SK-N-MC (cell line): ENCODE data around the gene POU2F3.

Experiments used
- DNase-seq: peaks from one replicate; pipeline ENCODE4 v3.0.0-alpha.2; 2011; ENCODE audit warnings: low read depth, low spot score
- H3K27ac ChIP-seq: fragments of 200-600 bp; sonication (generic); 2 replicates; pipeline ENCODE4 v1.5.1; 2016; ENCODE audit warnings: mixed run types
- H3K36me3 ChIP-seq: fragments of 200-600 bp; sonication (generic); 2 replicates; pipeline ENCODE4 v1.6.1; 2017; ENCODE audit warnings: antibody characterized with exemption, low read length, mixed read lengths; ENCODE audit not compliant: insufficient read depth
- H3K4me3 ChIP-seq: fragments of 200-600 bp; sonication (generic); 2 replicates; pipeline ENCODE4 v1.5.1; 2016
- H3K9ac ChIP-seq: fragments of 200-600 bp; sonication (generic); 2 replicates; pipeline ENCODE4 v1.8.0; 2017; ENCODE audit warnings: mixed run types, mixed read lengths; ENCODE audit not compliant: insufficient read length
- H3K9me3 ChIP-seq: fragments of 200-600 bp; sonication (generic); 2 replicates; pipeline ENCODE4 v1.6.1; 2017; ENCODE audit warnings: low read depth, mild to moderate bottlenecking, antibody characterized with exemption, low read length, moderate library complexity, mixed read lengths
- EZH2 ChIP-seq: fragments of 200-600 bp; sonication (generic); IDR thresholded peaks from one replicate; pipeline ENCODE4 v1.6.1; 2017; ENCODE audit warnings: antibody characterized with exemption
- FOXP2 ChIP-seq: optimal IDR thresholded peaks from 2 replicates; pipeline ENCODE3; 2011; ENCODE audit warnings: mild to moderate bottlenecking, moderate library complexity; ENCODE audit not compliant: insufficient read depth; ENCODE audit errors: extremely low read length, control extremely low read depth
- POLR2AphosphoS5 ChIP-seq: IDR thresholded peaks from 2 replicates; pipeline ENCODE4 v1.6.1; 2012; ENCODE audit warnings: mild to moderate bottlenecking, low read depth, low read length, borderline replicate concordance

POU2F3 gene

DNA sequence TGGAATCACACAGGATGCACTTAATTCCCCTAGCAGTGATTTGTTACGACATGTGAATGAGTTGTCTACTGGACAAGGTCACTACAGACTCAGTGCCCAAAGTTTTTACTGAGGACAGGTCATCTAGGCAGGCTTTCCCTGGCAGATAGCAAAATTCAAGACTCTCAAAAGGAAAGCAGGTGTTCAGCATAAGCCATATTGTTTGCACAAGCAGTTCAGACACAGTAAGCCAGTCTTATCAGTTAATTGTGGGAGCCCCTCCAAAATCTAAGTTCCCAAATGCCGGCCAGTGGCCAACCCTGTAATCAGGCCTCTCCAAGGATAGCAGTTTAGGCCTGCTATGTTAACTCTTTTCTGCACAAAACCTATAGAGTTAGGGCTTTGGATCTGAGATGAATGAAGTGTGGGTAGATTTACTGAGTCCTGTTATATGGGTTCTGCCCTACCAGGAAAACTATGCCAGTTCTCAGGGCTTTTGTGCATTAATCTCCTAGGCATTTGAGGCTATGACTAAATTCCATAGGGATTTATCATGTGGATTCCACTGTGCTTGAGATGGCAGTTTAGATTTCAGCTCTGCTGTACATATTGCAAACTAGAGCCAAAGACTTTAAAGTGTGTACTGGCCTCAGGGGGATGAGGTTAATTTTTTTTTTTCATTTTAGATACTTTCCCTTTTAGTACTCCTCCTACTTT is 91.5 kb downstream of the POU2F3 start:
- 0 out of 2 replicates have a peak overlapping the region, but pooled peaks have one; percentile 38 for H3K27ac ChIP-seq
- TF ChIP-seq EZH2 (no peak), FOXP2 (no peak), POLR2AphosphoS5 (no peak)
- H3K36me3 ChIP-seq = peaks cover 11% of the 10 kb centered on the region
- H3K4me3 ChIP-seq = no peak overlapping the region
- no peaks in the 10 kb centered on the region for H3K9me3 ChIP-seq
- DNase-seq = no peak
- H3K9ac ChIP-seq = peak overlapping the region; percentile 5

DNA sequence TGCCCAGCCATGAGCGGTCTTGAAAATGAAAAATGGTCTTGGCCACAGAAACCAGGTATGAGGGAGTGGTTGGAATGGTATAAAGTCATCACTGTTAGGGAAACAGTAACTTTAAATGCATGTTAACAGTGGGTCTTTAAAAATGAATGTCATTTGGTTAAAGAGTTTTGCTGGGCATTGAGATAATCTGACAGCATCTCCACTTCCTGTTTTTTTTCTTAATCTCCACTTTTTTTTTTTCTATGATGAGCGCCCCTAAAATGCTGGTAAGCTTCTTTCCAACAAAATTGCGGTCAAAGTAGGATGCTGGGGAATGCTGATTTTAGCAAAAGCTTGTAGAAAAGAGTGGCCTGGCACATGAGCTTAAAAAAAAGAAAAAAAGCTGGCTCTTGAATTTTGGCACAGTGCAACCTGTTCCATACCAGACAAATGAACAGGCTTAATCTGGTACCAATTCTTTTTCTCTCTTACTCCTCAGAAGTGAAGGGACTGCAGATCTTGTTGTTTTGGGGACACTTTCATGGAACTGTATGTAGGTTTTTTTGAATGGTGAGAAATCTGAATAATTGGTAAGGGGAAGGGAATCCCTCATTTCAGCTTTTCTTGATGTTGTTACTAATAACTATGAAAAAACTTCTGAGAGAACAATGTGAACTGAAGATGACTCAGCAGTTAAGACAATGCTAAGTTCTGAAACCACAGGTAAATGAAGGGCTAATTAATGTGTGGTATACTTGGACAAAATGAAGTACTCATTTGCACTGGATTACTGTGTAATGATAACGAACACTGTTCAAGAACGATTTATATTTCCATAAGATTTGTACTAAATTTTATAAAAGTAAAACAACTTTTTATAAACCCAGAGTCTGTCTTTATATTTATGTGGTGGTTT is 93.1 kb downstream of the POU2F3 start:
- H3K9me3 ChIP-seq = no peaks in the 10 kb centered on the region
- DNase-seq = no peak
- TF ChIP-seq EZH2 (no peak), POLR2AphosphoS5 (no peak), FOXP2 (no peak)
- H3K4me3 ChIP-seq = no peak overlapping the region
- H3K27ac ChIP-seq = no peak overlapping the region
- H3K9ac ChIP-seq = no peak overlapping the region
- peaks cover 11% of the 10 kb centered on the region for H3K36me3 ChIP-seq

DNA sequence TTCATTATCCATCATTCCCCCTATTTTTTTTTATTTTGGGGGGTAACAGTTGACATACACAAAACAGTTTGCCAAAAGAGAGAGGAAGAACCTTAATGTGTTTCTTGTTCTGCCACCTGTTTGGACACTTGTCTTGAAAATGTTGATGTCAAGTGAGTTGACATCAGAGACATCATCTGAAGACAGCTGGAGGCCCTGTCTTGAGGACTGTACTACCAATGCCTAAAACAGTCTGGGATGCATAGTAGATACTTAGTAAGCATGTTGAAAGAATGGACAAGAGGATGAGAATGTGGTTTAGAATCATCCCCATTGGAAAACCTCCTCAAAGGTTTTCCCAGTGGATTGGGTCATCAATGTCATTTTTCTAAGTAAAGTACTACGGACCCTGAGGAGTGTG is 93.9 kb downstream of the POU2F3 start:
- DNase-seq = no peak
- Histone ChIP-seq H3K4me3 (no peak overlapping the region), H3K9ac (no peak overlapping the region), H3K9me3 (no peaks in the 10 kb centered on the region), H3K36me3 (peaks cover 11% of the 10 kb centered on the region), H3K27ac (no peak overlapping the region)
- no peak for TF ChIP-seq POLR2AphosphoS5
- no peak for TF ChIP-seq EZH2
- TF ChIP-seq FOXP2 = no peak

DNA sequence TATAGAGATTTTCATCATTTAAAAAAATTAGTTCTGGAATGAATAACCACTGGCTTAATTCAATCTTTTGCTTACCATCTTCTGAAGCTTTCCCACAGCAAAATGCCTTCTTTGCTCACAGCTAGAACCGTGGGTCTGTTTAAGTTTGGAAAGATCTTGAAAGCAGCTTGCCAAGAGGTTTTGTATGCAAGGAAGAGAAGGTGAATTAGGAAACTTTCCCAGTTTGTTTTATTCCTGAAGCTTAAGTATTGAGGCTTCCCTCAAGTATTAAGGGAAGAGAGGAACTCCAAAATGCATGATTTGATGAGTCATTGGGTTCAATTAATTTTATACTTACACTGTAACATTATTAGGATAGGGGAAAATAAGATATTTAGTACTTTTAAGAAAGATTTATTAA is 94.4 kb downstream of the POU2F3 start:
- Histone ChIP-seq H3K4me3 (no peak overlapping the region), H3K9me3 (no peaks in the 10 kb centered on the region), H3K9ac (no peak overlapping the region), H3K27ac (no peak overlapping the region), H3K36me3 (peaks cover 11% of the 10 kb centered on the region)
- TF ChIP-seq FOXP2 (no peak), EZH2 (no peak), POLR2AphosphoS5 (no peak)
- no peak for DNase-seq

DNA sequence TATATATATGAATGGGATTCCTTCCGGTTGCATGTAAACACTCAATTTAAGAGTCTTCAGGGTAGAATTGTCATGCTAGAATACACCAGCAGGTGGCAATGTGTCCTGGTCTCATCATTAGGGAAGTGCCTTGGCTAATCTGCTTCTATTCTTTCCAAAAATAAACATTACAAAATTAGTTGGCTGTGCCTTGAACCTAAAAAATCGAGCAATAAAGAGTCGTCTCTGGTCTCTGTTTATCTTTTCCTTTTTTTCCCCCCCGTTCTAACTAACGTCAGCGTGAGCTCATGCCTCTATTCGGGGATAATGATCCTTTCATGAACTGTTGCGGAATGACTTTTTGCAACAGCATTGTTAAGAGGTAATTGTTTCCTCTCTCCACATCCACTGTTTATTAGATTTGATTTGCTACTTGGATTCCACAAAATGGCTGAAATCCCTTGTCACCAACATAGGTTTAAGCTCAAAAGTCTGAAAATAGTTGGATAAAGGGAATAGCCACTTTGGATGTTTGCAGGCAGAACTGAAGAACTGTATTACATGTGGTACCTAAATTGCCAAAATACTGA is 95.0 kb downstream of the POU2F3 start:
- Histone ChIP-seq H3K27ac (peak overlapping the region; percentile 82), H3K9me3 (no peaks in the 10 kb centered on the region), H3K9ac (peak overlapping the region; percentile 70), H3K36me3 (peaks cover 9% of the 10 kb centered on the region), H3K4me3 (peak overlapping the region; percentile 90)
- peak; percentile 82 for DNase-seq
- no peak for TF ChIP-seq EZH2
- TF ChIP-seq POLR2AphosphoS5 = no peak
- TF ChIP-seq FOXP2 = no peak

DNA sequence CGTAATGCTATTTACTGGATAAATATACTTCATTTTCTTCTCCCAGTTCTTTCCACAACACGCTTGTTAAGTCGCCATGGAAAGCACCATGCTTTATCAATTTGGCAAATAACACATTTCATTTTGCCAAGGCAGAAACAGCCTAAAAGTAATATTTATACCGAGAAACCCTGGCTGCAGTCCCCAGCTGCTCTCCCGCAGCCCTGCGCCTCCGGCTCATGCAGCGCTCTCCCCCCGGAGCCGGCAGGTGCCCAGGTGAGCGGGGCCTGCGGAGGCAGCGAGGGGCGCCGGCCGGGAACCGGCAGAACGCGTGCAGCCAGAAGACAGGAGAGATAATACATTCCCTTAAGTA is 95.6 kb downstream of the POU2F3 start:
- peak overlapping the region; percentile 70 for H3K9ac ChIP-seq
- peak overlapping the region; percentile 82 for H3K27ac ChIP-seq
- peak overlapping the region; percentile 90 for H3K4me3 ChIP-seq
- no peak for DNase-seq
- no peak for TF ChIP-seq EZH2
- TF ChIP-seq FOXP2 = no peak
- TF ChIP-seq POLR2AphosphoS5 = no peak
- H3K9me3 ChIP-seq = no peaks in the 10 kb centered on the region
- H3K36me3 ChIP-seq = peaks cover 4% of the 10 kb centered on the region

DNA sequence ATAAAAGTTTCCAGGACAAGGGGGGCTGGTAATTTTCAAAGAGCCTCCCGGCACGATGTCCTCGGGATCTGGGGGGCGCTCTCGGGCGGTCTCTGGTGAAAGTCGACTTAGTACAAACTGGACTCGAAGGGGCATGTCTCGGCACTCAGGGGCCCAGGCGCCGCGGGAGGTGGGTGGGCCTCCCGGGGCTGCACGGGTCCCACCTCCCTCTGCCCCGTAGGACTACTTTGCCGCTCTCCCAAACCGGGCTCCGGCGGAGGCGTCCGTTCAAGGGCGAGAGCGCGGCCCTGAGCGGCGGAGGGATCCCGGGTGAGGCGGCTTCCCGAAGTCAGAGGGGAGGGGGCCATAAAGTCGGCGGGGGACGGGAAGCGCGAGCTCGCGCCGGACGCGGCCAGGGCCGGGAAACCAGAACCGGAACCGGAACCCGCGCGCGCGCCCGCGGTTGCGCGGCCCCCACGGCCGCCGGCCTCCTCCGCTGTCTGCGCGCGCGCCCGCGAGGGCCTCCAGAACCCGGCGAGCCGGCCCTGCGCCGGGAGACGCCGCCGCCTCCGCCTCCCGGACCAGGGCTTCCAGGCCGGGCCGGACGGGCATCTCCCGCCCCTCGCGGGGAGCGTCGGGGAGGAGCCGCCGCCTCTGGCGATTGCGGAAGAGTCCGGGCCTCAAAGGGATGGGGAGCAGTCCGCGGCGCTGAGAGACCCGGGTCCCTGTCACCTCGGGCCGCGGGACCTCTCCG is 96.1 kb downstream of the POU2F3 start, which contains the start of gene ARHGEF12:
Gene ARHGEF12 (plus strand): TSS at position 506 of the 733 bp plus-strand sequence. CDS start 831 bp downstream, outside the sequence.
- Histone ChIP-seq H3K36me3 (no peaks in the 10 kb centered on the region), H3K27ac (peak within 1 kb of the TSS; percentile 82), H3K4me3 (peak within 1 kb of the TSS; percentile 90), H3K9me3 (no peaks in the 10 kb centered on the region), H3K9ac (peak within 1 kb of the TSS; percentile 78)
- TF ChIP-seq POLR2AphosphoS5 (0 out of 2 replicates have a peak, but pooled peaks have one; percentile 28), FOXP2 (peak; percentile 93), EZH2 (no peak)
- DNase-seq = no peak

DNA sequence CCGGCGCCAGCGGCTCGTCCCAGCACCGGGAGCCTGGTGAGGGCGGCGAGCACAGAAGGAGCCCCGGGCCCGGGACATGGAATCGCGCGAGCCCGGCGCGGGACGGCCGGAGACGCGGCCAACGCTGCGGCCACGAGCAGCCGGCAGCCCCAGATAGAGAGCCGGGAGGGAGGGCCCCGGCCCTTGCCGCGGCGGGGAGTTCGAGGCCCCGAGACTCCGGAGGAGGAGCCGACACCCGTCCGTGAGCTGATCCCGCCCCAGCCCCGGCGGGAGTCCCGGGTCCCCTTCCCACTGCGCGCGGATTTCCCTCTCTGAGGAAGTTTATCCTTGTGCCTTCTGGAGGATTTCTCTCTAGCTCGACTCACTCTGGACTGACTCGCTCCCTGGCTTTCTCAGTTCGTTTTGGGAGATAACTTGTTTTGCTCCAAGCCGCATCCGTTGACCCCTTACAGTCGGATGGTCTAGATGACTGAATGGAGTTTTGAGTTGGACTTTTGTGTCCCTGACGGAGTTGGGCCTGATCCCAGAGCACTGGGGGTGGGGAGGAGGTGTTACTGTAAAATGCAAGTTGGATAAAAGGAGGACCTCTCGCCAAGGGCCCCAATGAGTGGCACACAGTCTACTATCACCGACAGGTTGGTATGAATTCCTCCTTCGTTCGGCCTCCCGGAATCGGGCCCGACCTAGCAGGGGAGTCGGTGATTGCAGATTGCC is 96.9 kb downstream of the POU2F3 start:
- H3K9ac ChIP-seq = peak overlapping the region; percentile 78
- no peaks in the 10 kb centered on the region for H3K36me3 ChIP-seq
- no peak for DNase-seq
- TF ChIP-seq FOXP2 (no peak), EZH2 (no peak), POLR2AphosphoS5 (no peak)
- H3K4me3 ChIP-seq = peak overlapping the region; percentile 90
- H3K27ac ChIP-seq = peak overlapping the region; percentile 47
- H3K9me3 ChIP-seq = no peaks in the 10 kb centered on the region
